Retinal pigment epithelial cell (primary cell): ENCODE data around the gene GPBP1L1.
"Not testable (repeated sequence)": the region's sequence is repeated elsewhere in the genome, so short reads cannot be mapped to it uniquely, and the experiment has no call there.

Experiments
- DNase-seq: peaks from one replicate; pipeline ENCODE4 v3.0.0-alpha.2; 2010; ENCODE audit warnings: low read depth
- H3K4me3 ChIP-seq: 2 replicates; pipeline ENCODE4 v1.5.1; 2011; ENCODE audit warnings: mild to moderate bottlenecking, low read length, control low read depth, moderate library complexity
- CTCF ChIP-seq: conservative IDR thresholded peaks from 2 replicates; pipeline ENCODE4 v1.5.1; 2011; ENCODE audit warnings: low read depth, low read length, control low read depth, inconsistent platforms

Gene GPBP1L1

GRCh38 chr1:45721207-45721606, 34.9 kb upstream of the GPBP1L1 start:
- H3K4me3 ChIP-seq = no peak overlapping the region
- no peak for TF ChIP-seq CTCF
- peak; percentile 10 for DNase-seq

GRCh38 chr1:45718289-45718688, 32.0 kb upstream of the GPBP1L1 start:
- DNase-seq = no peak
- no peak overlapping the region for H3K4me3 ChIP-seq
- no peak for TF ChIP-seq CTCF

- not testable (repeated sequence) for DNase-seq, H3K4me3 ChIP-seq
These were observed 31.1 kb upstream of the GPBP1L1 start for GRCh38 chr1:45717386-45717785.

- no peak overlapping the region for H3K4me3 ChIP-seq
- no peak for TF ChIP-seq CTCF
- DNase-seq = no peak
These were observed 30.4 kb upstream of the GPBP1L1 start for GRCh38 chr1:45716700-45717099.

GRCh38 chr1:45713711-45714110, 27.4 kb upstream of the GPBP1L1 start:
- no peak for TF ChIP-seq CTCF
- DNase-seq = no peak
- no peak overlapping the region for H3K4me3 ChIP-seq

GRCh38 chr1:45704637-45705036, 18.3 kb upstream of the GPBP1L1 start:
- no peak for DNase-seq
- no peak for TF ChIP-seq CTCF
- H3K4me3 ChIP-seq = no peak overlapping the region

- no peak for DNase-seq
- H3K4me3 ChIP-seq = no peak overlapping the region
- TF ChIP-seq CTCF = no peak
These were observed 8.5 kb upstream of the GPBP1L1 start for GRCh38 chr1:45694823-45695222.

GRCh38 chr1:45693811-45694210, 7.5 kb upstream of the GPBP1L1 start:
- DNase-seq, H3K4me3 ChIP-seq: not testable (repeated sequence)
